ENCODE data around the gene RPUSD3. TPM values are rescaled to one million over a fixed set of nuclear protein-coding genes. Genes with fewer than 3 reads are reported as not detected.

Gene RPUSD3
- total RNA-seq, 1 experiment from 2014 or later = 30.5 TPM

- Histone ChIP-seq H3K4me1 (replicated peaks) (peaks cover 15% of the 10 kb centered on the region), H3K36me3 (peaks cover 60% of the 10 kb centered on the region), H3K27ac (no peak overlapping the region), H3K9me3 (replicated peaks) (no peaks in the 10 kb centered on the region), H3K4me3 (no peak overlapping the region), H3K27me3 (replicated peaks) (no peaks in the 10 kb centered on the region)
- no peak for DNase-seq (ENCODE audit: low read depth in 1 of 2, low spot score in 2 of 2)
These were observed 33.0 kb downstream of the RPUSD3 start for GRCh38 chr3:9810846-9811245.

- no peak for DNase-seq (ENCODE audit: low read depth in 1 of 2, low spot score in 2 of 2)
- H3K9me3 ChIP-seq (replicated peaks) = no peaks in the 10 kb centered on the region
- H3K4me1 ChIP-seq (replicated peaks) = peaks cover 15% of the 10 kb centered on the region
- H3K27ac ChIP-seq = peak overlapping the region; percentile 78
- H3K27me3 ChIP-seq (replicated peaks) = no peaks in the 10 kb centered on the region
- H3K36me3 ChIP-seq = peaks cover 64% of the 10 kb centered on the region
- peak overlapping the region; percentile 47 for H3K4me3 ChIP-seq
These were observed 33.4 kb downstream of the RPUSD3 start for GRCh38 chr3:9810433-9810770.

GRCh38 chr3:9809615-9810432, 34.0 kb downstream of the RPUSD3 start, which contains the start of gene TTLL3:
Gene TTLL3 (plus strand): TSS chr3:9810262. CDS start chr3:9810662, 400 bp downstream.
- Histone ChIP-seq H3K36me3 (peaks cover 70% of the 10 kb centered on the region), H3K27me3 (replicated peaks) (no peaks in the 10 kb centered on the region), H3K4me3 (peak within 1 kb of the TSS; percentile 47), H3K4me1 (replicated peaks) (peaks cover 15% of the 10 kb centered on the region), H3K27ac (peak within 1 kb of the TSS; percentile 78), H3K9me3 (replicated peaks) (no peaks in the 10 kb centered on the region)
- DNase-seq (ENCODE audit: low read depth in 1 of 2, low spot score in 2 of 2) = peak; percentile 49 to 67

GRCh38 chr3:9809239-9809614, 34.6 kb downstream of the RPUSD3 start:
- DNase-seq (ENCODE audit: low read depth in 1 of 2, low spot score in 2 of 2) = peak in 1 of 2 experiments; percentile 15
- H3K27me3 ChIP-seq (replicated peaks) = no peaks in the 10 kb centered on the region
- peaks cover 15% of the 10 kb centered on the region for H3K4me1 ChIP-seq (replicated peaks)
- H3K4me3 ChIP-seq = no peak overlapping the region
- H3K9me3 ChIP-seq (replicated peaks) = no peaks in the 10 kb centered on the region
- peak overlapping the region; percentile 78 for H3K27ac ChIP-seq
- H3K36me3 ChIP-seq = peaks cover 76% of the 10 kb centered on the region

GRCh38 chr3:9808345-9809037, 35.3 kb downstream of the RPUSD3 start:
- Histone ChIP-seq H3K27ac (no peak overlapping the region), H3K27me3 (replicated peaks) (no peaks in the 10 kb centered on the region), H3K36me3 (peaks cover 81% of the 10 kb centered on the region), H3K4me1 (replicated peaks) (peaks cover 15% of the 10 kb centered on the region), H3K9me3 (replicated peaks) (no peaks in the 10 kb centered on the region), H3K4me3 (no peak overlapping the region)
- DNase-seq (ENCODE audit: low read depth in 1 of 2, low spot score in 2 of 2) = peak; percentile 23 to 55

GRCh38 chr3:9807981-9808344, 35.8 kb downstream of the RPUSD3 start:
- Histone ChIP-seq H3K9me3 (replicated peaks) (no peaks in the 10 kb centered on the region), H3K27me3 (replicated peaks) (no peaks in the 10 kb centered on the region), H3K4me1 (replicated peaks) (peaks cover 15% of the 10 kb centered on the region), H3K4me3 (no peak overlapping the region), H3K27ac (no peak overlapping the region), H3K36me3 (peaks cover 84% of the 10 kb centered on the region)
- no peak for DNase-seq (ENCODE audit: low read depth in 1 of 2, low spot score in 2 of 2)

GRCh38 chr3:9806688-9807589, 36.9 kb downstream of the RPUSD3 start:
- no peak for DNase-seq (ENCODE audit: low read depth in 1 of 2, low spot score in 2 of 2)
- H3K36me3 ChIP-seq = peaks cover 87% of the 10 kb centered on the region
- peaks cover 15% of the 10 kb centered on the region for H3K4me1 ChIP-seq (replicated peaks)
- no peak overlapping the region for H3K4me3 ChIP-seq
- H3K27me3 ChIP-seq (replicated peaks) = no peaks in the 10 kb centered on the region
- H3K27ac ChIP-seq = no peak overlapping the region
- H3K9me3 ChIP-seq (replicated peaks) = no peaks in the 10 kb centered on the region

- Histone ChIP-seq H3K27me3 (replicated peaks) (no peaks in the 10 kb centered on the region), H3K9me3 (replicated peaks) (no peaks in the 10 kb centered on the region), H3K4me1 (replicated peaks) (peaks cover 15% of the 10 kb centered on the region), H3K27ac (no peak overlapping the region), H3K36me3 (peaks cover 89% of the 10 kb centered on the region), H3K4me3 (no peak overlapping the region)
- DNase-seq (ENCODE audit: low read depth in 1 of 2, low spot score in 2 of 2) = no peak
These were observed 37.7 kb downstream of the RPUSD3 start for GRCh38 chr3:9806137-9806536.

- H3K4me3 ChIP-seq = no peak overlapping the region
- no peaks in the 10 kb centered on the region for H3K9me3 ChIP-seq (replicated peaks)
- H3K27me3 ChIP-seq (replicated peaks) = no peaks in the 10 kb centered on the region
- DNase-seq (ENCODE audit: low read depth in 1 of 2, low spot score in 2 of 2) = no peak
- peaks cover 91% of the 10 kb centered on the region for H3K36me3 ChIP-seq
- H3K4me1 ChIP-seq (replicated peaks) = peaks cover 7% of the 10 kb centered on the region
- no peak overlapping the region for H3K27ac ChIP-seq
These were observed 38.8 kb downstream of the RPUSD3 start for GRCh38 chr3:9804996-9805395.

- Histone ChIP-seq H3K9me3 (replicated peaks) (no peaks in the 10 kb centered on the region), H3K36me3 (peaks cover 89% of the 10 kb centered on the region), H3K27me3 (replicated peaks) (no peaks in the 10 kb centered on the region), H3K4me1 (replicated peaks) (no peaks in the 10 kb centered on the region), H3K4me3 (no peak overlapping the region), H3K27ac (no peak overlapping the region)
- no peak for DNase-seq (ENCODE audit: low read depth in 1 of 2, low spot score in 2 of 2)
These were observed 40.3 kb downstream of the RPUSD3 start for GRCh38 chr3:9803494-9803893.

- Histone ChIP-seq H3K4me3 (no peak overlapping the region), H3K9me3 (replicated peaks) (no peaks in the 10 kb centered on the region), H3K27me3 (replicated peaks) (no peaks in the 10 kb centered on the region), H3K36me3 (peaks cover 91% of the 10 kb centered on the region), H3K4me1 (replicated peaks) (no peaks in the 10 kb centered on the region), H3K27ac (no peak overlapping the region)
- no peak for DNase-seq (ENCODE audit: low read depth in 1 of 2, low spot score in 2 of 2)
These were observed 43.3 kb downstream of the RPUSD3 start for GRCh38 chr3:9800529-9800928.

GRCh38 chr3:9797196-9797945, 46.4 kb downstream of the RPUSD3 start:
- no peaks in the 10 kb centered on the region for H3K9me3 ChIP-seq (replicated peaks)
- H3K36me3 ChIP-seq = peaks cover 85% of the 10 kb centered on the region
- no peaks in the 10 kb centered on the region for H3K27me3 ChIP-seq (replicated peaks)
- no peak overlapping the region for H3K4me3 ChIP-seq
- no peak for DNase-seq (ENCODE audit: low read depth in 1 of 2, low spot score in 2 of 2)
- H3K4me1 ChIP-seq (replicated peaks) = no peaks in the 10 kb centered on the region
- no peak overlapping the region for H3K27ac ChIP-seq

GRCh38 chr3:9795207-9795606, 48.6 kb downstream of the RPUSD3 start:
- Histone ChIP-seq H3K27me3 (replicated peaks) (no peaks in the 10 kb centered on the region), H3K4me3 (no peak overlapping the region), H3K36me3 (peaks cover 81% of the 10 kb centered on the region), H3K9me3 (replicated peaks) (no peaks in the 10 kb centered on the region), H3K27ac (no peak overlapping the region), H3K4me1 (replicated peaks) (peaks cover 12% of the 10 kb centered on the region)
- no peak for DNase-seq (ENCODE audit: low read depth in 1 of 2, low spot score in 2 of 2)

Measured in SJSA1 (cell line).